Measurements from ENCODE around the gene GLG1.
"Not testable (repeated sequence)": the region's sequence is repeated elsewhere in the genome, so short reads cannot be mapped to it uniquely, and the experiment has no call there.

GLG1 gene

DNA sequence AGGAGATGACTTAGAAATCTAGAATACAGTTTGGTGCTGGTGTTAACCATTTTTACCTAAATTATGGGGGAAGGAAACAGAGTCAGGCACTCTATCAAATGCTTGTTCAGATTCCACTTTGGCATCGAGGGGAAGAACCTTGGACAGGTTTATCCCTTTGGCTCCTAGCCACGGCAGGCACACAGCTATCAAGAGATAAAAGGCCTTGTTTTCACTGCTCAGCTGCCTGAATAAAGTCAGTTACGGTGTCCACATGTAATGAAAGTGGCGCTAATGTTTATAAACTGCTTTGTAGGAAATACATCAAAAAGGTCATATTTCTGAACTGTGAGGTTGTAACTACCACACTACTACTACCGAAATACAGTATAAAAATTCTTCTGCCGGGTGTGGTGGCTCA is 66.3 kb downstream of the GLG1 start:
- H3K4me3 ChIP-seq (ENCODE audit: low read depth, low read length); in situ Hi-C loops (cut with HindIII; ENCODE audit: low sequenced_read_pairs); DNase-seq (ENCODE audit: low read depth): not testable (repeated sequence)

DNA sequence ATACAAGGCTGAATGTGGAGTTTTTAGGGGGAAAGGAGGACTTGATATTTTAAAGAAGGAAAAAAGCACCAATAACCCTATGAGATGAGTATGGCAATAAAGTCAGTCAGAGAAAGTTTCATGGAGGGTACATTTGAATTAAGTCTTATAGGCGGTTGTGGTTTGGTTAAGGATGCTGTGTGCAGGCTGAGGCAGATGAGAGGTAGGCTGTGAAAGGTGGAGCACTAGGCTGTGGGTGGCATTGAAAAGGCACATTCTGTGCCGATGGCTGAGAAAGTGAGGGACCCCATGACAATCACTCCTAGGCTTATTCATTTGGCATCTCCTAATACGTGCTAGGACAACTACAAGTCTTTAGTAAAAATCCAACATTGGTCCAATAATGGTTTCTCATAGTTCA is 68.1 kb downstream of the GLG1 start:
- in situ Hi-C loops (cut with HindIII; ENCODE audit: low sequenced_read_pairs); H3K4me3 ChIP-seq (ENCODE audit: low read depth, low read length); DNase-seq (ENCODE audit: low read depth): not testable (repeated sequence)

DNA sequence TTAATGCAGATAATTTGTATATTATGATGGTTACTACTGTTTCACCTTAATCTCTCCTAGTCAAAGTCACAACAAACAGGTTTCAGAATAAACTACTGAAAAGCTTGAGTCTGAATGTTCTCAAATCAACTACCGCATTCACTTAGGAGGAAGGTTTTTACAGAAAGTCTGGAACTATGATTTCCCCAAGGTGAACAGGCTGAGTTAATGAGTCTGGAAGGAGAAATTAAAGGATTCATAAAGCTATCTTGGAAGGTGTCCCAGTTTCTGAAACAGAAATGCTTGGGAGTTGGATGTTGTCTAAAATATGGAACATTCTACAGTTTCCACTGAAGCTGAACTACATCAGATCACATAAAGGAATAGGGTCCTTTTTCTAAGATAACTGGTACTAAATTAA is 69.2 kb downstream of the GLG1 start:
- DNase-seq (ENCODE audit: low read depth); H3K4me3 ChIP-seq (ENCODE audit: low read depth, low read length); in situ Hi-C loops (cut with HindIII; ENCODE audit: low sequenced_read_pairs): not testable (repeated sequence)

GRCh38 chr16:74534650-74535049 is 72.3 kb downstream of the GLG1 start:
- in situ Hi-C loops (cut with HindIII; ENCODE audit: low sequenced_read_pairs); DNase-seq (ENCODE audit: low read depth); H3K4me3 ChIP-seq (ENCODE audit: low read depth, low read length): not testable (repeated sequence)

DNA sequence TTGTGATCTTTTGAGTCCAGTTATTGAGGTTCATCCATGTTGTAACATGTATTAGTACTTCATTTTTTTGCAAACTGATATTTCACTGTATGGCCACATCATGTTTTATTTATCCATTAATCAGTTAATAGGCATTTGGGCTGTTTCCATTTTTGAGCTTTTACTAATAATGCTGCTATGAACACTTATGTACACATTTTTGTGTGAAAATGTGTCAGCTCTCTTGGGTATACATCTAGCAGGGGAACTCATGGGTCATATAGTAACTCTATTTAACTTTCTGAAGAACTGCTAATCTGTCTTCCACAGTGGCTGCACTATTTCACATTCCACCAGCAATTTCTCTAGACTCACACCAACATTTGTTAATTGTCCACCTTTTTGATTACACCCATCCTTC is 82.0 kb downstream of the GLG1 start:
- H3K4me3 ChIP-seq (ENCODE audit: low read depth, low read length) = no peak overlapping the region
- in situ Hi-C loops (cut with HindIII; ENCODE audit: low sequenced_read_pairs) = no loop called here
- DNase-seq (ENCODE audit: low read depth) = no peak
- TF ChIP-seq, protein P1, sequence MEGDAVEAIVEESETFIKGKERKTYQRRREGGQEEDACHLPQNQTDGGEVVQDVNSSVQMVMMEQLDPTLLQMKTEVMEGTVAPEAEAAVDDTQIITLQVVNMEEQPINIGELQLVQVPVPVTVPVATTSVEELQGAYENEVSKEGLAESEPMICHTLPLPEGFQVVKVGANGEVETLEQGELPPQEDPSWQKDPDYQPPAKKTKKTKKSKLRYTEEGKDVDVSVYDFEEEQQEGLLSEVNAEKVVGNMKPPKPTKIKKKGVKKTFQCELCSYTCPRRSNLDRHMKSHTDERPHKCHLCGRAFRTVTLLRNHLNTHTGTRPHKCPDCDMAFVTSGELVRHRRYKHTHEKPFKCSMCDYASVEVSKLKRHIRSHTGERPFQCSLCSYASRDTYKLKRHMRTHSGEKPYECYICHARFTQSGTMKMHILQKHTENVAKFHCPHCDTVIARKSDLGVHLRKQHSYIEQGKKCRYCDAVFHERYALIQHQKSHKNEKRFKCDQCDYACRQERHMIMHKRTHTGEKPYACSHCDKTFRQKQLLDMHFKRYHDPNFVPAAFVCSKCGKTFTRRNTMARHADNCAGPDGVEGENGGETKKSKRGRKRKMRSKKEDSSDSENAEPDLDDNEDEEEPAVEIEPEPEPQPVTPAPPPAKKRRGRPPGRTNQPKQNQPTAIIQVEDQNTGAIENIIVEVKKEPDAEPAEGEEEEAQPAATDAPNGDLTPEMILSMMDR (IDR thresholded peaks at IDR 0.05; ENCODE audit: low read depth, low read length, missing control alignments) = no peak

GRCh38 chr16:74524117-74524516 is 82.8 kb downstream of the GLG1 start:
- in situ Hi-C loops (cut with HindIII; ENCODE audit: low sequenced_read_pairs) = no loop called here
- no peak overlapping the region for H3K4me3 ChIP-seq (ENCODE audit: low read depth, low read length)
- TF ChIP-seq, protein P1 (IDR thresholded peaks at IDR 0.05; ENCODE audit: low read depth, low read length, missing control alignments) = no peak
- no peak for DNase-seq (ENCODE audit: low read depth)

GRCh38 chr16:74523706-74524105 is 83.2 kb downstream of the GLG1 start:
- H3K4me3 ChIP-seq (ENCODE audit: low read depth, low read length); DNase-seq (ENCODE audit: low read depth); in situ Hi-C loops (cut with HindIII; ENCODE audit: low sequenced_read_pairs): not testable (repeated sequence)

GRCh38 chr16:74522160-74522559 is 84.8 kb downstream of the GLG1 start:
- no peak overlapping the region for H3K4me3 ChIP-seq (ENCODE audit: low read depth, low read length)
- TF ChIP-seq, protein P1 (IDR thresholded peaks at IDR 0.05; ENCODE audit: low read depth, low read length, missing control alignments) = no peak
- in situ Hi-C loops (cut with HindIII; ENCODE audit: low sequenced_read_pairs) = no loop called here
- no peak for DNase-seq (ENCODE audit: low read depth)

GRCh38 chr16:74521691-74522090 is 85.2 kb downstream of the GLG1 start:
- in situ Hi-C loops (cut with HindIII; ENCODE audit: low sequenced_read_pairs) = no loop called here
- TF ChIP-seq, protein P1 (IDR thresholded peaks at IDR 0.05; ENCODE audit: low read depth, low read length, missing control alignments) = no peak
- DNase-seq (ENCODE audit: low read depth) = peak; percentile 27
- H3K4me3 ChIP-seq (ENCODE audit: low read depth, low read length) = no peak overlapping the region

DNA sequence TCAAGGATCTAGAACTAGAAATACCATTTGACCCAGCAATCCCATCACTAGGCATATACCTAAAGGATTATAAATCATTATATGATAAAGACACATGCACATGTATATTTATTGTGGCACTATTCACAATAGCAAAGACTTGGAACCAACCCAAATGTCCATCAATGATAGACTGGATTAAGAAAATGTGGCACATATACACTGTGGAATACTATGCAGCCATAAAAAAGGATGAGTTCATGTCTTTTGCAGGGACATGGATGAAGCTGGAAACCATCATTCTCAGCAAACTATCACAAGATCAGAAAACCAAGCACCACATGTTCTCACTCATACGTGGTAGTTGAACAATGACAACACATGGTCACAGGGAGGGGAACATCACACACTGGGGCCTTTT is 88.0 kb downstream of the GLG1 start:
- in situ Hi-C loops (cut with HindIII; ENCODE audit: low sequenced_read_pairs); DNase-seq (ENCODE audit: low read depth): not testable (repeated sequence)

More for the DNA sequence above, 88.0 kb downstream of the GLG1 start:
- H3K4me3 ChIP-seq (ENCODE audit: low read depth, low read length) = not testable (repeated sequence)

Measured in astrocyte of the cerebellum (primary cell).